Measurements from ENCODE around the gene RASA4.
"Not testable (repeated sequence)": the region's sequence is repeated elsewhere in the genome, so short reads cannot be mapped to it uniquely, and the experiment has no call there.

RASA4 gene

DNA sequence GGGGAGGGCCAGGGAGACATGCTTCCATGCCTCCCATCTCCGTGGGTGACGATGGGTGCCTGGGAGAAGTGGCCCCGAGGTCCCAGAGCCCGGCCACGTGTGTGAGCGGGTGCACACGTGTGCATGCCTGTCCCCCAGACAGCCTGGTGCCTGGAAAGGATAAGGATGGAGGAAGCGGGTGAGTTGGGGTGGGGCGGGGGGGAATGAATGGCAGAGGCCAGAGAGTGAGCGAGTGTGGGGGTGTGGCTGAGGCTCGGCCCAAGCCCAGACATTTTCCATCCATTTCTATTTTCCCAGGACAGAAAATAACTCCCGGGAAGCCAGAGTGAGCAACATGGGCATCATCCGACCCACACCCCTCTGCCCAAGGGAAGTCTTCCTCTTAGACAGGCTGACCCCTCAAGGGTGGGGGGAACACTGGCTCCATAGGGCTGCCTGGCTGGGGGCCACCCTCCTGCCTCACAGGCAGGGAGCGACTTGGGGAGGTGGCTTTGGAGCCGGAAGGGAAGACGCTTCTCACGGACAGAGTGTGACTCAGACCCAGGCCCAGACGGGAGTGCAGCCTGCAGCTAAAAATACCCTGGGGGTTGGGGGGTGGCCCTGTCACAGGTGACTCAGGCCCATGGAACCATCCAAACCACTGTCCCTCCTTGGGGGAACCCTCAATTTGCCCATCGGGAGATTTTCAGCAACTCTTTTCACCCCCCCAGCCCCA lies 12.0 kb downstream of the RASA4 start:
- not testable (repeated sequence) for DNase-seq

DNA sequence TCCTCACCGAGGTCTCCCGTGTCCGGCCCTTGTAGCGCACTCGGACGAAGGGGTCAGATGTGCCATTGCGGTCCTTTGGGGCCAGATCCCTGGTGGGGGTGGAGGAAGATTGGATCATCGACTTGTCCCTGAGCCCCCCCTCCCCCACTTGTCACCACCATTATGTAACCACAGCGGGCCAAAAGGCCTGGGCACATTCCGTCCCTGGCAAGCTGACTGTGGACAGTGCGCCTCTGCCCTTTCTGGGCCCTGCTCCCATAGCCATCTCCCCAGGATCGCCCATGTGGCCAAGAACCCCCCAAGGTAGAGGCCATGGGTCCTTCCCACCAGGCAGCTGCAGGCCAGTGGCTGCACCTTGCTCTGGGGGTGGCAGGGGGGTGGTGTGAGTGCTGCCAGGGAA lies 14.2 kb downstream of the RASA4 start:
- not testable (repeated sequence) for DNase-seq

DNA sequence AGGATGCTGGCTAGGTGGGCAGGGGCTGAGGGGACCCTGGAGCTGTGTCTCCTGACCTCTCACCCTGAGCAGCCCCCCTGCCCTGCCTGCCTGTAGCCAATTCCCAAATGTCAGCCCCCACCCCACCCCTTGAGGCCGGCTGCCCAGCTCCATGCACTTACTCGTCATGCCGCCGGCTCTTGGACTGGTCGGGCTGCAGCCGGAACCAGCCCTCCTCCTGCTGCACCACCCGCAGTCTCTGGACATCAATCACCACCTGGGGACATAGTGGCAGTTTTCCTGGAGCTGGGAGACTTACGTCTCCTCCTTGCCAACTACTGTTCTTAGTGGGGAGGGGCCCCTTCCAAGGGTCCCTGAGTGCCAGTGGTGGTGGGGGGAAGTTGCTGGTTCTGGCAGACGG lies 16.9 kb downstream of the RASA4 start:
- not testable (repeated sequence) for DNase-seq

DNA sequence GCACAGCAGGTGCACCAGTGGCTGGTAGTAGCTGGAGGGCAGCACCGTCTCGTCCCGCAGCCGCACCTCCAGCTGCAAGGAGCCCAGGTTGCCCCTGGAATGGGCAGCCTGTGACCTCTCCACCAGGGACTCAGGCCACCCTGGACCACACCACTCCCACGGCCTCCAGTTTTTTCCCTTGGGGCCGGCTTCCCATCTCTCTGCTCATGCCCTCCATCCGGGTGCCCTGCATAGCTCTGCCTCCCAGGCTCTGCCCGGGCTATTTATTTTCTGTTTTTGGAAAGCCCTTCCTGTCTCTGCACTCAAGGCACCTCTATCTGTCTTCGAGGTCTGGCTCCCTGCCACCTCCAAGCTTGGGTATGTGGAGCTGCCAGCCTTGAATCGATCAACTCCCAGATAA lies 20.5 kb downstream of the RASA4 start:
- not testable (repeated sequence) for DNase-seq

DNA sequence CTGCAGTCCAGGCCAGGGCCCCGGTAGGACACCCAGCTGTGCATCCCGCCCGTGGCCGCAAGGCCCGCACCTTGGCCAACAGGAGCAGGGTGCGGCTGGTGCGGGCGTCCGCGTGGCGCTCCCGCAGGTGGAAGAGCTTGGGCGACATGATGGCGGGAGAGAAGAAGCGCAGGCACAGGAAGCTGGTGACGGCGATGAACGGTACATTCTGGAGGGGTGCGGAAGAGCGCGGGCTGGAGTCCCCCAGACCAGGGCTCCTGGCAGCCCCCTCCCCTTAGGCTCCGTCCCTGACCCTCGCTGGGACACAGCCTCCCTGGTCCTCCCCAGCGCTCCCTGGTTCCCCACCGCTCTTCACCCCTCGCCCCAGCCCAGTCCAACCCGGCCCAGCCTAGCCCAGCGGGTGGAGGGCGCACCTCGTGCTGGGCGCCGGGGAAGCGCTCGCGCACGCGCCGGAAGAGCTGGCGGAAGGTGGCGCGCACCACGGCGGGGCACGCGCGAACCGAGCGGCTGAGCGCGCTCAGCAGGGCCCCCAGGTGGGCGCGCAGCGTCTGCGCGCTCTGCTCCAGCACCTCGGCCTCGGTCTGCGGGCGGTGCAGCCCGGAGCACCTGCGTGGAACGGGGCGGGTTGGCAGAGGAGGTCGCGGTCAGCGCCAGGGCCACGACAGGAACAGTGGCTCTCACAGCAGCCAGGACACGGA lies 22.8 kb downstream of the RASA4 start:
- DNase-seq, result not testable (repeated sequence)

DNA sequence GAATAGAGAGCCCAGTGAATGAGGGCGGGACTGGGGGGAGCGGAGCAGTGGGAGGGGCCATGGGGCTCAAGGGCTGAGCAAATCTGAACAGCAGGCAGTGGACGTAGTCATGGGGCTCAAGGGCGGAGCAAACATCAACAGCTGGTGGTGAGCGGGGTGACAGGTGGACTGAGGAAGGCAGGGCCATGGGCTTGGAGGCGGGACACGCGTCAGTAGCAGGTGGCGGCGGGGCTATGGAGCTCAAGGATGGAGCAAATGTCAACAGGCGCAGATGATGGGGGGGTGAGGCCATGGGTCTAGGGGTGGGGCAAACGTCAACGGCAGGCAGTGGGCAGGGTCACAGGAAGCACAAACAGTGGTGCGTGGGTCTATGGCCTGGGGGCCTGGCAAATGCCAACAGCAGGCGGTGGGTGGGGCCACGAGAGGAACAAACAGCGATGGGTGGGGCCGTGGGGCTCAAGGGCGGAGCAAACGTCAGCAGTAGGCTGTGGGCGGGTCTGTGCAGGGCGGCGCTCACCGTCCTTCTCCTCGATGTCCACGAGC lies 24.0 kb downstream of the RASA4 start:
- DNase-seq, result not testable (repeated sequence)

DNA sequence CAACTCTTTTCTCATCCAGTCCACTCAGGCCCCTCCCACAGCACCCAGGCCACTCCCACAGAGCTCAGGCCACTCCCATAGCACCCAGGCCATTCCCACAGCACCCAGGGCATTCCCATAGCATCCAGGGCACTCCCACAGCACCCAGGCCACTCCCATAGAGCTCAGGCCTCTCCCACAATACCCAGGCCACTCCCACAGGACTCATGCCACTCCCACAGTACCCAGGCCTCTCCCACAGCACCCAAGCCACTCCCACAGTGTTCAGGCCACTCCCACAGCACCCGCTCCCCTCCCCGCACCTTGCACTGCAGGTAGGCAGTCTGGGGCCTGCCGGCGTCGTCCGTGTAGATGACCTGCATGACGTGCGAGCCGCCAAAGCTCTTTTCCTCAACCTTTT lies 26.7 kb downstream of the RASA4 start:
- DNase-seq, result not testable (repeated sequence)

DNA sequence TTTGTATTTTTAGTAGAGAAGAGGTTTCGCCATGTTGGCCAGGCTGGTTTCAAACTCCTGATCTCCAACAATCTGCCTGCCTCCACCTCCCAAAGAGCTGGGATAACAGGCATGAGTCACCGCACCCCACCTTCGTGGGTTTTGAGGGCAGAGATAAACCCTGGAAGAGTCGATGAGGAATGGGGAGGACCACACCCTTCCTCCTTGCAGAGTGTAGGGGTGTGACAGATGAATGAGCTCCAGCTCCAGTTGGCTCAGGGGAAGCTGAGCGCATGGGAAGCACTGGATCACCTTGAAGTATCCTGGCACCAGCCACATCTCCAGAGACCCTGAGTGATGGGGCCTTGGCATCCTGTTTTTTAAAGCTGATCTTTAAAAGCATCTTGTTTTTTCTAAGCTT lies 33.1 kb downstream of the RASA4 start:
- DNase-seq, result not testable (repeated sequence)

DNA sequence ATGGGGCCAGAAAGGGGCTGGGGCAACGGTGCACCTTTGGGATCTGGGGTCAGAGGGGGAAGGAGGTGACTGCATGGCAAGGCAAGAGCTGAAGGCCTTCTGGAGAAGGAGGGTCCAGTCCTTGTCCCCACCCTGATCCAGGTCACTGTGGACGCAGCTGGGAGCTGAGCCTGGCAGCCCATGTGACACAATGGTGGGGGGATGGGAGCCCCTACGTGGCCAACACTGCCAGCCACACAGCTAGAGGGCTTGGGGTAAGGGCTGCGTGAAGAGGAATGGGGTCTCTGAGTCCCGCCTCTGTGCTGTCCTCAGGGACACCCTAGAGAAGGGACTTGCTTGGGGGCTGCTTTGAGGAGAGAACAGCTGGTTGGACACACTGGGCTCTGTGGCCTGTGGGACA lies 34.8 kb downstream of the RASA4 start:
- not testable (repeated sequence) for DNase-seq

DNA sequence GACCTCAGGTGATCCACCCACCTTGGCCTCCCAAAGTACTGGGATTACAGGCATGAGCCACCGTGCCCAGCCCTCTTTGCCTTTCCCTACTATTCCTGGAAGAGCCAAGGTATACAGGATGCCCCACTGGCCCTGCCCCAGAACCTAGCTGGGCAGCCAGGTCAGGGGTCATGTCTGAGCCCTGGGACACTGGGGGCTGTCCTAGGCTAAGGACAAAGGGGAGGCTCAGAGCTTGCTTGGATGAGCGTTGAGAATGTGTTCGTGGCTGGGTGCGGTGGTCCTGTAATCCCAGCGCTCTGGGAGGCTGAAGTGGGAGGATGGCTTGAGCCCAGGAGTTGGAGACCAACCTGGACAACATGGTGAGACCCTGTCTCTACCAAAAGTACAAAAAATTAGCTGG lies 38.1 kb downstream of the RASA4 start:
- DNase-seq, result not testable (repeated sequence)

DNA sequence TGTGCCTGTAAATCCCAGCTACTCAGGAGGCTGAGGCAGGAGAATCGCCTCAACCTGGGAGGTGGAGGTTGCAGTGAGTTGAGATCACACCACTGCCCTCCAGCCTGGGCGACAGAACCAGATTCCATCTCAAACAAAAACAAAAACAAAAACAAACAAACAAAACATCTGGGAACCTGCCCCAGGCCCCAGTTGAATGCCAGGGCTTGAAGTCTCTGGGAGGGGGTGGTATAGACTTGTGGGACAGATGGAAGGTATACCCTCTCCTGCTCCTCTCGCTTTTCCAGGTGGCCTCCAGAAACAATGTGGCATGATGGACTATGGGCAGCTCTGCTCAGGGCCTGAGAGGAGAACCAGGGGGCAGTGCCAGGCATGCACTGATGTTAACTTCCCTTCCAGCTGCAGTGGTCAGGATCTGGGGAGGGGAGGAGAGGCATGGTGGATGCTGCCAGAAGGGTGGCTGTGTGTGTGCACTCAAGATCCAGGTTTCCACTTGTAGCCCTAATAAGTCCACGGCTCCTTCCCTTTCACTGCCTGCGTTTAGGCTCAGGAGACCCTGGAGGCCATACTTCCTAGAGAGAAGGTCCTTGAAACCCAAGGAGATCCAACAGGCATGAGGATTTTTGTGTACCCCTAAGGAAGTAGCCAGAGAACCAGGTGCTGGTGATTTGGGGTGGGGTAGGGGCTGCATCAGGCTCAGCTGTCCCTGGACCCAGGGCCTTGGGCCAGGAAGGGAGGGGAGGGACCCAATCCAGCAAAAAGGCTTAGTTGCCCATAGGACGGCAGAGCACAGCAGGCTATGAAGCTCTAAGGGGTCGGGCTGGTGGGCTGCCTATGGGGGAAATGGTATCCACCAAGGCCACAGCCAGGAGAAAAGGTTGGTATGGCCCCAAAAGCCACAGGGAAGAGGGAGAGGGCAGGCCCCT lies 39.0 kb downstream of the RASA4 start:
- DNase-seq, result not testable (repeated sequence)

DNA sequence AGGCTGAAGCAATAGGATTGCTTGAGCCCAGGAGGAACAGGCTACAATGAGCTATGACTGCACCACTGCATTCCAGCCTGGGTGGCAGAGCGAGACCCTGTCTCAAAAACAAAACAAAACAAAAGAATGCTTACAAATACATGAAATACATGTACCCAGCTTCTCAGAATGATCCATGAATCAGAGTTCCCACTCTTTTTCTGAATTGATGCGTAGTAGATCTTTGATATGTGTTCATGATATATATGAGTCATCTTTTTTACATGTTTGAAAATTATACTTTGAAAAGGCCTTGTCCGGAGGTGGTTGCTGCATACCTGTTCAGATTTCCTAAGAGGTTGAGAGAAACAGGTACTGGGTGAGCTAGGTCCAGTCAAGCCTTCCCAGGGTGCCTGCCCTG lies 40.2 kb downstream of the RASA4 start:
- DNase-seq, result not testable (repeated sequence)

DNA sequence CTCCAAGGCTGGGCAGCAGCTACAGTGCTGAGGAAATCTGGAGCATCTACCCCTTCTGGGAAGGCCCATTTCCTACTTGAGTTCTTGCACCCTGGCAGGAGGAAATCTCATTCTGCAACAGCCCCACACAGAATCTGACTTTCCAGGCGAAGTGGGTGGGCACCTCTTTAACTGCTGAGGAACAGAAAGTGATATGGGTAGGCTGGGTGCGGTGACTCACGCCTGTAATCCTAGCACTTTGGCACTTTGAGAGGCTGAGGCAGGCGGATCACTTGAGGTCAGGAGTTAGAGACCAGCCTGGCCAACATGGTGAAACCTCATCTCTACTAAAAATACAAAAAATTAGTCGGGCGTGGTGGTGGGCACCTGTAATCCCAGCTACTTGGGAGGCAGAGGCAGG lies 41.9 kb downstream of the RASA4 start:
- DNase-seq, result not testable (repeated sequence)

DNA sequence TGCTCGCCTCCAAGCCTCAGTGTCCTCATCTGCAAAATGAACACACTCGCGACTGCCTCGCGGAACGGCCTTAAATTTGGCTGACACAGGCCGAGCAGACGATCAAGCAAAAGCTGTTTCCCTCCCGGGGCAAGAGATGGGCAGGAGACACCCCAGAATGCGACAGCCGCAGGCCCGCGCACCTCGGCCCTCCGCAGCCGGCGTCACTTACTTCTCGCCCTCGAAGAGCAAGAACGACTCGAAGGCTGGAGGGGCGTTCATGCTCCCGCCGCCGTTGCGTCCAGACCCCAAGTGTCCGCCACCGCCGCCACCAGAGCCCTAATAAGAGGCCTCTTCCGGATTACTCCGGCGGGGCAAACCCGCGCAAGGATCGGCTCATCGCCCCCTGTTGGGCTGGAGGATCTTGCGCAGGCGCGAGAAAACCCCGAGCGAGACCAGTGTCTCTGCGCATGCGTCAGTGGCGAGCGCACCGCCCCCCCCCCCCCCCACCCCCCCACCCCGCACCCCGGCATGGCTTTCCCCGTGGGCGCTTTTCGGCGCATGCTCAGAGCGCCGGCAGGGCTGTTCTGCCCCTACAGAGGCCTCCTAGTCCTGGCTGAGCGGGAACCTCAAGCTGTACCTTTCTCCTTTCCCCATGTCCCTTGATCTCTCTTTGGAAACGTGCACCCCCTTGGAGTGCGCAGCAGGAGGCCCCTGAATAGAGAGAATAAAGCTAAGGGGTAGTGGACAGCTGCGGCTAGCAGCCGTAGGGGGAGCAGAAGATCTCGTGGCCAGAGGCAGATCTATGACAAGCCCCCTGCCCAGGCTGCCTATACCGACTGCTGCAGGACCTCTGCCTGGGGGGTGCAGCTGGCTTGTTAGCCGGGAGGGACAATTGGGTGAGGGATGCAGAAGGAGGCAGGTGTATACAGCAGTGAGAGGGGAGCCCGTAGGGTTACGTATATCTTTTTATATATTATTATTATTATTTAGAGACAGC lies 44.0 kb downstream of the RASA4 start, which contains the start of gene POLR2J3:
Gene POLR2J3, minus strand, starts transcription at position 323 of the 979 bp plus-strand sequence. Its CDS starts 62 bp downstream, at position 261.
- not testable (repeated sequence) for DNase-seq

DNA sequence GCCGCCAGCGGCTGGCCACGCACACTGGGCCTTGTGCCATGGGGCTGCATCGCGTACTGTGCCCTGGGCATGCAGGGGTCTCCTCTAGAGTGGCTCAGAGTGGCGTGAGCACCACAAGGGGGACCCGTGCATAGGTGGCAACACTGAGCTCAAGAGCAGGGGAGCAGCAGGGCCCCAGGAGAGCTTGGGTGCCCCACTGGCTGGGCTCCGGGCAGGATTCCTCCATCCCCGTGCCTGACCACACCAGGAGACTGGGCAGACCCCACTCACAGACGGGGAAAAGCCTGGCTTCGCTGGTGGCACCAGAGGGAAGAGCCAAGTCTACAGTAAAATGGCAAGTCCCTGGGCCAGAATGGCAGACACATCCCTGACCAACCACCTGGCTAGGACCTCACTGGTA lies 47.9 kb downstream of the RASA4 start:
- DNase-seq, result not testable (repeated sequence)

DNA sequence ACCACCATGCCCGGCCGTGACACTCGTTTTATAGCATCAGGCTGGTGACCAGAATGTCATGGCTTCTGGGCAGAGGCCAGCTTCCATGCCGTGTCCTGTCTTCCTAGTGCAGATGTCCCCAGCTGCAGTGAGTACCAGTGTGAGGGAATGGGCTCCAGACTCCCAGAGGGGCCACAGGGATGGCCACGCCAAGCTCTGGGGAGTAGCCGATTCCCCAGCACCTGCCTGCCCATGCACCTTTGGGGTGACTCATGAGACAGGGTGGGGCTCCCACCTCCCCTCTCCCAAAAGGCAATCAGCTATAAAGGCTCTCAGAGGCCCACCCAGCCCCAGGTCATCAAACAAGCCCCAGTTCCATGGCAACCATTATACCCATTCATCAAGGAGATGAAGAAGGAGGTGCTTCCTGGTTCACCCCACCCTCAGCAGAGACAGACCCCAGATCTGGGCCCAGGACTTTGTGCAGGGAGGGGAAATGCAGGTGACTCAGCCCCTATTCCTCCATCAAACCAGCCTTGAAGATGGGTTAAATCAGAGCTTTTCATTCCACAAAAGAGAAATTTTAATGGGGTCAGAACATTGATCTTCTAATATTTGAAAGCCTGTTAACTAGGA lies 65.6 kb downstream of the RASA4 start, which contains the start of gene SPDYE2:
Gene SPDYE2, plus strand, starts transcription at position 419 of the 615 bp plus-strand sequence. CDS start 2,030 bp downstream, outside the sequence.
- not testable (repeated sequence) for DNase-seq

DNA sequence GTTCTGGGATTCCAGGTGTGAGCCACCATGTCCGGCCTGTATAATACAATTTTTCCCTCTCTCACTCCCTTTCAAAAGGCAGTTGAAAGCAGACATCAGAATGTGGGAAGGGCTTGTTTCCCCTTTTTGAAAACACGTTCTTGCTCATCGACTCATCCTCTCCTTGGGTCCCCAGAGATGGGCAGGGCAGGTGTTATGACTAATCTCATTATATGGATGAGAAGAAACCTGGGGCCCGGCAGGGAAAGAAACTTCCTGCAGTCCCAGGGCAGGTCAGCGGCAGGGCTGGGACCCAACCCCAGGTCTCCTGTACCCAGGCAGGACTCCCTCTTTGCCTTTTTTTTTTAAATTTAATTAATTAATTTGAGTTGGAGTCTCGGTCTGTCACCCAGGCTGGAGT lies 70.2 kb downstream of the RASA4 start:
- not testable (repeated sequence) for DNase-seq

DNA sequence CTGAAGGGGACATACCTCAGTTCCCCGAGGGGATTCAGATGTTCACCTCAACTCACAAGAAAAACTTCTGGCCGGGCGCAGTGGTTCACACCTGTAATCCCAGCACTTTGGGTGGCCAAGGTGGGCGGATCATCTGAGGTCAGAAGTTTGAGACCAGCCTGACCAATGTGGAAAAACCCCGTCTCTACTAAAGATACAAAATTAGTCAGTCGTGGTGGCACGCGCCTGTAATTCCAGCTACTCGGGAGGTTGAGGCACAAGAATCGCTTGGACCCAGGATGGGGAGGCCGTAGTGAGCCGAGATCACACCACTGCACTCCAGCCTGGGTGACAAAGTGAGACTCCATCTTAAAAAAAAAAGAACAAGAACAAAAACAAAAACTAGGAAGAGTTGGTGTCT lies 71.3 kb downstream of the RASA4 start:
- DNase-seq, result not testable (repeated sequence)

DNA sequence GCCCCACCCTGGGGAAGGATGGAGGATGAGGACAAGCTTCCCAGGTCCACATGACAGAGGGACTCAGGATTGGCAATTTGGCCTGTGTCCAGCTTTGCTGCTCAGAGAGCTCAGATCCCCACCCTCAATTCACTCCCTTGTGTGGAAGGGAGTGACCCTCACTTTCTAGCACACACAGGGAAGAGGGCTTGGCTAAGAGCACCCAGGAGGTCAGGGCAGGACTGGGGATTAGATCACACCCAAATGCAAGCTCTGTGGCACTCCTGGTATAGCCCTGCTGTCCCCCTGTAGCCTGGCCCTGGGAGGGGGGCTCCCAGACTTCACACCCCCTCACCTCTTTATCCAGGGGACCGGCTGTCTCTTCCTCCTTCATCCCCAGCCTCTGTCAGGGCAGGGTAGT lies 72.2 kb downstream of the RASA4 start:
- not testable (repeated sequence) for DNase-seq

DNA sequence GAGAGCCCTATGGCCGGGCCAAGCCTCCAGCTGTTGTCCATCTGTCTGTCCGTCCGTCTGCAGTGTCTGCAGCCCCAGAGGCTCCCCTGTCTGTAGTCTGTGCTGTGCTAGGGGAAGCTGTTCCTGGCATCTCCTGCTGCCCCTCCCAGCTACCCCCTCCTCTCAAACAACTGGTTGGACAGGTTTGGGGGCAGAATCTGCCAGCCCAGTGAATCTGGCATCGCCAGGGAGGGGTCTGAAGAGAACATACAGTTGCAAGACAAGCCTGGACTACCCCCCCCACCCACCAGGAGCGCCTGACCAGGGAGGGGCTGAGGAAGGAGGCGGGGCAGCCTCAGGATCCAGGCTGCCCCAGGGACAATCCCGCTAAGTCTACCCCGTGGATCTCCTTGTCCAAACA lies 73.0 kb downstream of the RASA4 start, which contains the start of gene UPK3BL2:
Gene UPK3BL2, minus strand, starts transcription at position 101 of the 400 bp plus-strand sequence. Its CDS starts 60 bp downstream, at position 41.
- not testable (repeated sequence) for DNase-seq

DNA sequence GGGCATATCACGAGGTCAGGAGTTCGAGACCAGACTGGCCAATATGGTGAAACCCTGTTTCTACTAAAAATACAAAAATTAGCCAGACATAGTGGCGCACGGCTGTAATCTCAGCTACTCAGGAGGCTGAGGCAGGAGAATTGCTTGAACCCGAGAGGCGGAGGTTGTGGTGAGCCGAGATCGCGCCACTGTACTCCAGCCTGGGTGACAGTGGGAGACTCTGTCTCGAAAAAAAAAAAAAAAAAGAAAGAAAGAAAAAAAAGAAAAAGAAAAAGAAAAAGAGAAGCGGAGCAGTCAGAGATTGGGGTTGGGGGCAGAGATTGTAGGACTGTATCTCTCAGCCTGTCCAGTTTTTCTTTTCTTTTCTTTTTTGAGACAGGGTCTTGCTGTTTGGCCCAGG lies 73.8 kb downstream of the RASA4 start:
- not testable (repeated sequence) for DNase-seq
